K562 (cell line): ENCODE measurements around the gene GHR. TPM values are rescaled to one million over a fixed set of nuclear protein-coding genes. Genes with fewer than 3 reads are reported as not detected.

Experiments used
- ATAC-seq: fragments of 200-7000 bp; cut with Tn5 transposase; 3 replicates; pipeline ENCODE4 v1.9.1; 2020; ENCODE audit warnings: moderate library complexity
- BruUV-seq: library from RNA; stranded (reverse); fragments of 400-500 nt; replicated peaks from 2 replicates; lab custom pipeline; 2021; lab: Mats Ljungman, UMichigan
- CTCF ChIA-PET: fragments of 300-600 bp; formaldehyde crosslinking; extraction: SDS; loops from one replicate; lab custom pipeline; 2021; ENCODE audit warnings: low intra/inter-chr PET ratio; lab: Yijun Ruan, JAX
- POLR2A ChIA-PET: fragments of 300-600, 350-650 bp; sonication (Branson Sonifier 250); formaldehyde crosslinking; extraction: SDS; loops from one replicate; lab custom pipeline; 2021; ENCODE audit warnings: antibody characterized with exemption, inconsistent platforms; lab: Yijun Ruan, JAX
- DNase-seq, 4 experiments: peaks; one replicate each; pipeline versions ENCODE4 v3.0.0 to v3.0.0-alpha.2; 2011 to 2018; ENCODE audit warnings: low spot score in 3 of 4, mixed read lengths in 3 of 4; ENCODE audit errors: extremely low read depth in 1 of 4
- FAIRE-seq: peaks from 2 replicates; lab custom pipeline; 2011; peaks lifted over from hg19 to GRCh38; lab: Jason Lieb, UNC
- H2AFZ ChIP-seq: 2 replicates; pipeline ENCODE4 v1.6.0; 2011; ENCODE audit warnings: low read depth, low read length, control low read depth, inconsistent platforms
- H3K27ac ChIP-seq: fragments of 200-600 bp; 3 replicates; pipeline ENCODE4 v1.8.0; 2011; ENCODE audit warnings: low read depth, mild to moderate bottlenecking, control low read depth, inconsistent platforms, low read length, moderate library complexity, mixed read lengths; ENCODE audit errors: extremely low read depth
- H3K27me3 ChIP-seq, 2 experiments: fragments of 300-600 bp in 1 of 2; 2 replicates in 1 of 2; 3 replicates in 1 of 2; pipeline versions ENCODE4 v1.6.0 to v1.8.0; 2011; ENCODE audit warnings: inconsistent platforms in 2 of 2, low read length in 2 of 2, mild to moderate bottlenecking in 1 of 2, mixed read lengths in 1 of 2, moderate library complexity in 1 of 2; ENCODE audit not compliant: control insufficient read depth in 2 of 2, insufficient read depth in 2 of 2
- H3K36me3 ChIP-seq: fragments of 300-600 bp; 3 replicates; pipeline ENCODE4 v1.8.0; 2011; ENCODE audit warnings: mild to moderate bottlenecking, low read length, inconsistent platforms; ENCODE audit not compliant: control insufficient read depth, insufficient read depth
- H3K4me1 ChIP-seq, 2 experiments: fragments of 200-600 bp in 1 of 2; replicated peaks in 1 of 2; 2 replicates in 1 of 2; 3 replicates in 1 of 2; pipeline versions ENCODE4 v1.5.1 to v1.8.0; 2011; ENCODE audit warnings: inconsistent platforms in 2 of 2, low read length in 2 of 2, mild to moderate bottlenecking in 1 of 2, mixed read lengths in 1 of 2, moderate library complexity in 1 of 2; ENCODE audit not compliant: control insufficient read depth in 2 of 2, insufficient read depth in 2 of 2
- H3K4me2 ChIP-seq: 2 replicates; pipeline ENCODE4 v1.6.1; 2011; ENCODE audit warnings: low read length, control low read depth, inconsistent platforms, mixed read lengths; ENCODE audit not compliant: insufficient read depth
- H3K4me3 ChIP-seq: fragments of 200-600 bp; sonication (generic), shearing (Covaris generic); 2 replicates; pipeline ENCODE4 v1.5.1; 2016; ENCODE audit warnings: control low read depth, inconsistent platforms
- H3K79me2 ChIP-seq: fragments of 200-600 bp; 3 replicates; pipeline ENCODE4 v1.8.0; 2011; ENCODE audit warnings: low read length, inconsistent platforms; ENCODE audit not compliant: control insufficient read depth, insufficient read depth
- H3K9ac ChIP-seq, 2 experiments: 2 replicates each; pipeline versions ENCODE4 v1.6.0 to v1.6.1; 2011; ENCODE audit warnings: low read depth in 2 of 2, low read length in 2 of 2, control low read depth in 1 of 2, inconsistent platforms in 1 of 2, mild to moderate bottlenecking in 1 of 2, mixed read lengths in 1 of 2; ENCODE audit not compliant: insufficient read depth in 1 of 2
- H3K9me1 ChIP-seq: one replicate; pipeline ENCODE4 v1.6.0; 2011; ENCODE audit warnings: inconsistent platforms, mild to moderate bottlenecking, low read length, moderate library complexity; ENCODE audit not compliant: control insufficient read depth, insufficient read depth
- H3K9me3 ChIP-seq: replicated peaks from 2 replicates; pipeline ENCODE4 v1.5.1; 2011; ENCODE audit warnings: low read depth, low read length, inconsistent platforms; ENCODE audit not compliant: control insufficient read depth, insufficient read depth
- H4K20me1 ChIP-seq: replicated peaks from 2 replicates; pipeline ENCODE4 v1.6.1; 2011; ENCODE audit warnings: low read length, inconsistent platforms, mixed read lengths; ENCODE audit not compliant: control insufficient read depth, insufficient read depth
- ARNT ChIP-seq, 2 experiments: fragments of 450-650 bp; IDR thresholded peaks; 2 replicates each; pipeline ENCODE4 v1.6.1; 2016; ENCODE audit warnings: mild to moderate bottlenecking in 1 of 2
- ATF1 ChIP-seq, 2 experiments: fragments of 450-650 bp in 1 of 2; IDR thresholded peaks; 2 replicates each; pipeline ENCODE4 v1.6.1; 2016; ENCODE audit warnings: missing compliant biosample characterization in 1 of 2, missing genetic modification characterization in 1 of 2
- BHLHE40 ChIP-seq: IDR thresholded peaks from 2 replicates; pipeline ENCODE4 v1.6.1; 2011; ENCODE audit warnings: low read length, improper control_type of control experiment
- BRF1 ChIP-seq: IDR thresholded peaks from 3 replicates; pipeline ENCODE4 v1.6.1; 2011; ENCODE audit warnings: borderline replicate concordance, mild to moderate bottlenecking; ENCODE audit not compliant: insufficient read length; ENCODE audit errors: extremely low read depth
- HDAC2 ChIP-seq: fragments of 450-650 bp; IDR thresholded peaks from 2 replicates; pipeline ENCODE4 v1.6.1; 2016; ENCODE audit warnings: mild to moderate bottlenecking
- HDGF ChIP-seq: fragments of 450-650 bp; IDR thresholded peaks from 2 replicates; pipeline ENCODE4 v1.6.1; 2016
- WGBS: fragments of 100-300 bp; shearing (Covaris generic); methylation state at CpG from one replicate; pipeline ENCODE4 v1.1.6; 2016; ENCODE audit warnings: low coverage, mixed read lengths; ENCODE audit not compliant: insufficient coverage; ENCODE audit errors: missing lambda C conversion rate; 5-methylcytosine and 5-hydroxymethylcytosine counted together
- in situ Hi-C: fragments of 300-500 bp; cut with MboI; formaldehyde crosslinking; loops from 4 replicates; pipeline ENCODE4 v1.15.0; 2018; ENCODE audit warnings: inconsistent platforms, mixed read lengths
- intact Hi-C: fragments of 100-400 bp; cut with micrococcal nuclease; formaldehyde crosslinking; loops from 2 replicates; pipeline ENCODE4 v1.14.2; 2022
- polyA plus RNA-seq, 8 experiments: library from polyadenylated mRNA; depleted of rRNA in 4 of 8; stranded (reverse) in 5 of 8; unstranded in 3 of 8; fragments of >200 nt; fragmentation: Nextera tagmentation in 2 of 8; fragmentation: Illumina TruSeq in 1 of 8; extraction: Ambion mirVana in 2 of 8; extraction: Trizol in 1 of 8; gene quantifications; 2 replicates each; pipeline versions ENCODE4 v1.2.1 to v1.2.3, GENCODE V29; 2011 to 2014; ENCODE audit warnings: inconsistent platforms in 1 of 8, missing spikeins in 1 of 8
- total RNA-seq, 7 experiments: library from RNA; depleted of rRNA in 6 of 7; stranded (reverse); fragments of >200 nt in 6 of 7; fragmentation: Illumina TruSeq in 2 of 7; extraction: Trizol in 2 of 7; gene quantifications; 2 replicates each; pipeline versions ENCODE4 v1.2.1 to v1.2.3, GENCODE V29; 2011 to 2021; ENCODE audit warnings: low replicate concordance in 1 of 7

GHR gene
- total and polyA plus RNA-seq, 9 of the 15 experiments (the other 6 are each of a cell fraction or from before 2014, with no cell fraction given), result 0.01 to 0.13 (median 0.07) TPM; not detected in 5

- Histone ChIP-seq H3K9ac (no peak overlapping the region), H3K4me3 (no peak overlapping the region), H3K36me3 (no peaks in the 10 kb centered on the region), H4K20me1 (no peaks in the 10 kb centered on the region), H3K4me1 (no peaks in the 10 kb centered on the region), H3K4me2 (no peak overlapping the region), H3K9me3 (no peaks in the 10 kb centered on the region), H3K27ac (no peak overlapping the region), H2AFZ (no peak overlapping the region), H3K27me3 (no peaks in the 10 kb centered on the region), H3K9me1 (no peaks in the 10 kb centered on the region), H3K79me2 (no peaks in the 10 kb centered on the region)
- ChIA-PET CTCF (no interaction called here), POLR2A (interaction anchor here (0.6 to 1.5 kb wide), 2 partner anchors 10 to 42 kb away, joined by 3 to 5 read pairs; no protein-coding TSS in a partner anchor)
- TF ChIP-seq BHLHE40, result no peak
- intact Hi-C loops, result no loop called here
- ATAC-seq (no peak), DNase-seq (no peak), FAIRE-seq (no peak)
- WGBS, result under 1% methylated on average over 5 of the region's 5 CpGs
- in situ Hi-C loops, result no loop called here
- no TSS peak for BruUV-seq
Observed at GRCh38 chr5:42677156-42677842, 254.1 kb downstream of the GHR start.

GRCh38 chr5:42680046-42680445 lies 256.8 kb downstream of the GHR start:
- in situ Hi-C loops, result no loop called here
- POLR2A ChIA-PET, result interaction anchor here (0.6 to 0.8 kb wide), 2 partner anchors 60 to 231 kb away, joined by 3 read pairs; no protein-coding TSS in a partner anchor
- intact Hi-C loops, result no loop called here

More at GRCh38 chr5:42680046-42680445, 256.8 kb downstream of the GHR start:
- Histone ChIP-seq H3K36me3 (no peaks in the 10 kb centered on the region), H2AFZ (no peak overlapping the region), H3K9ac (no peak overlapping the region), H4K20me1 (no peaks in the 10 kb centered on the region), H3K27ac (no peak overlapping the region), H3K9me3 (no peaks in the 10 kb centered on the region), H3K4me1 (no peaks in the 10 kb centered on the region), H3K9me1 (no peaks in the 10 kb centered on the region), H3K4me2 (no peak overlapping the region), H3K4me3 (no peak overlapping the region), H3K27me3 (no peaks in the 10 kb centered on the region), H3K79me2 (no peaks in the 10 kb centered on the region)
- no TSS peak for BruUV-seq
- TF ChIP-seq HDGF (no peak), ATF1 (CRISPR knock-in tag; IDR thresholded peaks at IDR 0.05) (no peak), ATF1 (tag; IDR thresholded peaks at IDR 0.05) (no peak), BRF1 (no peak), HDAC2 (no peak), ARNT (IDR thresholded peaks at IDR 0.05) (no peak)
- 0% methylated on average over 3 of the region's 3 CpGs for WGBS
- FAIRE-seq (no peak), DNase-seq (no peak), ATAC-seq (no peak)
- CTCF ChIA-PET, result no interaction called here
